IMR-90 (cell line): Measurements from ENCODE around the gene FAM171A1.

Source experiments
- CEBPB ChIP-seq: IDR thresholded peaks from 2 replicates; pipeline ENCODE4 v1.6.1; 2012; ENCODE audit warnings: low read depth, low read length, improper control_type of control experiment
- CTCF ChIP-seq: conservative IDR thresholded peaks from 2 replicates; pipeline ENCODE4 v1.5.1; 2012; ENCODE audit warnings: mild to moderate bottlenecking, low read depth, low read length, improper control_type of control experiment
- ELK1 ChIP-seq: fragments of 150-350 bp; IDR thresholded peaks from 2 replicates; pipeline ENCODE4 v1.6.1; 2016; ENCODE audit warnings: low read depth, mild to moderate bottlenecking, low read length, moderate library complexity, borderline replicate concordance
- FOS ChIP-seq: fragments of 150-350 bp; IDR thresholded peaks from 2 replicates; pipeline ENCODE4 v1.6.1; 2016; ENCODE audit warnings: low read depth, low read length
- MAZ ChIP-seq: IDR thresholded peaks from 2 replicates; pipeline ENCODE4 v1.6.1; 2012; ENCODE audit warnings: low read depth, mild to moderate bottlenecking, low read length, improper control_type of control experiment, moderate library complexity, borderline replicate concordance
- MXI1 ChIP-seq: IDR thresholded peaks from 2 replicates; pipeline ENCODE4 v1.6.1; 2012; ENCODE audit warnings: low read depth, mild to moderate bottlenecking, low read length, moderate library complexity, borderline replicate concordance
- POLR2A ChIP-seq: IDR thresholded peaks from 2 replicates; pipeline ENCODE4 v1.6.1; 2012; ENCODE audit warnings: mild to moderate bottlenecking, low read depth, low read length
- RAD21 ChIP-seq: IDR thresholded peaks from 2 replicates; pipeline ENCODE4 v1.6.1; 2012; ENCODE audit warnings: low read length, improper control_type of control experiment

GRCh38 chr10:15214237-15214636 lies 156.9 kb downstream of the FAM171A1 start:
- TF ChIP-seq MAZ: no peak
- no peak for TF ChIP-seq MXI1
- no peak for TF ChIP-seq CTCF
- TF ChIP-seq ELK1: no peak
- no peak for TF ChIP-seq POLR2A
- no peak for TF ChIP-seq FOS
- no peak for TF ChIP-seq RAD21
- no peak for TF ChIP-seq CEBPB
